PC-3 (cell line): Measurements from ENCODE around the gene CACNG8.

Experiments used
- EZH2 ChIP-seq: fragments of 300-600 bp; sonication (generic); IDR thresholded peaks from one replicate; pipeline ENCODE4 v1.6.1; 2017; ENCODE audit warnings: antibody characterized with exemption, mild to moderate bottlenecking, low read length; ENCODE audit not compliant: unreplicated experiment
- EZH2phosphoT487 ChIP-seq: fragments of 300-600 bp; sonication (generic); IDR thresholded peaks from 2 replicates; pipeline ENCODE4 v1.6.1; 2018; ENCODE audit warnings: mild to moderate bottlenecking, antibody characterized with exemption, low read length, borderline replicate concordance
- TF ChIP-seq, protein P1 (sequence below): fragments of 300-600 bp; sonication (generic); conservative IDR thresholded peaks from 2 replicates; pipeline ENCODE4 v1.5.1; 2017; ENCODE audit warnings: antibody characterized with exemption, low read depth, mild to moderate bottlenecking, low read length

DNA sequence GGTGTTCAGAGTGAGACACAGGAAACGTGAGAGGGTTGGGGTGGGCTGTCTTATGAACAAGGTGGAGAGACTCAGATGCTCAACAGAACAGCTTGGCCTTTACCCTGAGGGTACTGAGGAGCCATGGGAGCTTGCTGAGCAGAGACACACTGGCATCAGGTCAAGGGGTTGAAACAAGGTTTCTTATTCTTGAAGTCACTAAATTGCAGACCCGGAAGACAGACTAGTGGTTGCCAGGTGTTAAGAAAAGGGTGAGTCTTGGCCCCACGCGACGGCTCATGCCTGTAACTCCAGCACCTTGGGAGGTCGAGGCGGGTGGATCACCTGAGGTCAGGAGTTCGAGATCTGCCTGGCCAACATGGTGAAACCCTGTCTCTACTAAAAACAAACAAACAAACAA, 51.1 kb downstream of the CACNG8 start:
- TF ChIP-seq EZH2 (no peak), EZH2phosphoT487 (no peak)
- TF ChIP-seq, protein P1, sequence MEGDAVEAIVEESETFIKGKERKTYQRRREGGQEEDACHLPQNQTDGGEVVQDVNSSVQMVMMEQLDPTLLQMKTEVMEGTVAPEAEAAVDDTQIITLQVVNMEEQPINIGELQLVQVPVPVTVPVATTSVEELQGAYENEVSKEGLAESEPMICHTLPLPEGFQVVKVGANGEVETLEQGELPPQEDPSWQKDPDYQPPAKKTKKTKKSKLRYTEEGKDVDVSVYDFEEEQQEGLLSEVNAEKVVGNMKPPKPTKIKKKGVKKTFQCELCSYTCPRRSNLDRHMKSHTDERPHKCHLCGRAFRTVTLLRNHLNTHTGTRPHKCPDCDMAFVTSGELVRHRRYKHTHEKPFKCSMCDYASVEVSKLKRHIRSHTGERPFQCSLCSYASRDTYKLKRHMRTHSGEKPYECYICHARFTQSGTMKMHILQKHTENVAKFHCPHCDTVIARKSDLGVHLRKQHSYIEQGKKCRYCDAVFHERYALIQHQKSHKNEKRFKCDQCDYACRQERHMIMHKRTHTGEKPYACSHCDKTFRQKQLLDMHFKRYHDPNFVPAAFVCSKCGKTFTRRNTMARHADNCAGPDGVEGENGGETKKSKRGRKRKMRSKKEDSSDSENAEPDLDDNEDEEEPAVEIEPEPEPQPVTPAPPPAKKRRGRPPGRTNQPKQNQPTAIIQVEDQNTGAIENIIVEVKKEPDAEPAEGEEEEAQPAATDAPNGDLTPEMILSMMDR, result no peak
